Dedifferentiated amniotic fluid mesenchymal stem cell (primary cell): ENCODE measurements around the gene CALCOCO1.
A peak's percentile ranks its signal among the peaks of the same experiment; 100 is the strongest.
"Not testable (repeated sequence)": the region's sequence is repeated elsewhere in the genome, so short reads cannot be mapped to it uniquely, and the experiment has no call there.

Experiments used
- DNase-seq: peaks from one replicate; pipeline ENCODE4 v3.0.0-alpha.2; 2016; ENCODE audit errors: extremely low spot score

CALCOCO1 gene

GRCh38 chr12:53733807-53734200 is 6.6 kb upstream of the CALCOCO1 start:
- no peak for DNase-seq

- DNase-seq, result no peak
Measured at GRCh38 chr12:53733051-53733806, 6.0 kb upstream of the CALCOCO1 start.

GRCh38 chr12:53729644-53730043 is 2.4 kb upstream of the CALCOCO1 start:
- DNase-seq, result no peak

GRCh38 chr12:53728206-53728605 is 954 bp upstream of the CALCOCO1 start:
- no peak for DNase-seq

- DNase-seq, result no peak
Measured at GRCh38 chr12:53726946-53727309, 324 bp downstream of the CALCOCO1 start.

- no peak for DNase-seq
Measured at GRCh38 chr12:53726341-53726740, 911 bp downstream of the CALCOCO1 start.

- DNase-seq, result no peak
Measured at GRCh38 chr12:53725824-53726223, 1.4 kb downstream of the CALCOCO1 start.

GRCh38 chr12:53722450-53723041 is 4.7 kb downstream of the CALCOCO1 start:
- no peak for DNase-seq

- DNase-seq, result no peak
Measured at GRCh38 chr12:53720946-53721345, 6.3 kb downstream of the CALCOCO1 start.

- no peak for DNase-seq
Measured at GRCh38 chr12:53719649-53720048, 7.6 kb downstream of the CALCOCO1 start.

GRCh38 chr12:53718567-53718966 is 8.7 kb downstream of the CALCOCO1 start:
- DNase-seq, result not testable (repeated sequence)

GRCh38 chr12:53717319-53717718 is 9.9 kb downstream of the CALCOCO1 start:
- no peak for DNase-seq

- DNase-seq, result no peak
Measured at GRCh38 chr12:53714004-53714403, 13.2 kb downstream of the CALCOCO1 start.

- DNase-seq, result no peak
Measured at GRCh38 chr12:53713516-53713915, 13.7 kb downstream of the CALCOCO1 start.

- no peak for DNase-seq
Measured at GRCh38 chr12:53712059-53712643, 15.1 kb downstream of the CALCOCO1 start.

- DNase-seq, result no peak
Measured at GRCh38 chr12:53710091-53710490, 17.2 kb downstream of the CALCOCO1 start.

- no peak for DNase-seq
Measured at GRCh38 chr12:53709671-53710070, 17.6 kb downstream of the CALCOCO1 start.

- no peak for DNase-seq
Measured at GRCh38 chr12:53706080-53706479, 21.2 kb downstream of the CALCOCO1 start.

GRCh38 chr12:53703756-53704155 is 23.5 kb downstream of the CALCOCO1 start:
- DNase-seq, result no peak

- peak; percentile 62 for DNase-seq
Measured at GRCh38 chr12:53701518-53702264, 25.6 kb downstream of the CALCOCO1 start.

GRCh38 chr12:53700567-53700966 is 26.7 kb downstream of the CALCOCO1 start:
- no peak for DNase-seq

- DNase-seq, result no peak
Measured at GRCh38 chr12:53699678-53700025, 27.6 kb downstream of the CALCOCO1 start.
